Renal cortical epithelial cell (primary cell): ENCODE data around the gene MRPL54. TPM values are rescaled to one million over a fixed set of nuclear protein-coding genes. Genes with fewer than 3 reads are reported as not detected.
"Not testable (repeated sequence)": the region's sequence is repeated elsewhere in the genome, so short reads cannot be mapped to it uniquely, and the experiment has no call there.

Experiments used
- DNase-seq: peaks from one replicate; pipeline ENCODE4 v3.0.0-alpha.2; 2011; ENCODE audit warnings: low read depth
- total RNA-seq: library from RNA; depleted of rRNA; stranded (reverse); fragments of >200 nt; gene quantifications from 2 replicates; pipeline ENCODE4 v1.2.3, GENCODE V29; 2014

The MRPL54 gene
- total RNA-seq, 1 donor from 2014 or later = 14.9 TPM

GRCh38 chr19:3740431-3740830, 22.1 kb upstream of the MRPL54 start:
- no peak for DNase-seq

GRCh38 chr19:3743486-3743885, 19.0 kb upstream of the MRPL54 start:
- no peak for DNase-seq

GRCh38 chr19:3745363-3746045, 17.0 kb upstream of the MRPL54 start:
- no peak for DNase-seq

DNA sequence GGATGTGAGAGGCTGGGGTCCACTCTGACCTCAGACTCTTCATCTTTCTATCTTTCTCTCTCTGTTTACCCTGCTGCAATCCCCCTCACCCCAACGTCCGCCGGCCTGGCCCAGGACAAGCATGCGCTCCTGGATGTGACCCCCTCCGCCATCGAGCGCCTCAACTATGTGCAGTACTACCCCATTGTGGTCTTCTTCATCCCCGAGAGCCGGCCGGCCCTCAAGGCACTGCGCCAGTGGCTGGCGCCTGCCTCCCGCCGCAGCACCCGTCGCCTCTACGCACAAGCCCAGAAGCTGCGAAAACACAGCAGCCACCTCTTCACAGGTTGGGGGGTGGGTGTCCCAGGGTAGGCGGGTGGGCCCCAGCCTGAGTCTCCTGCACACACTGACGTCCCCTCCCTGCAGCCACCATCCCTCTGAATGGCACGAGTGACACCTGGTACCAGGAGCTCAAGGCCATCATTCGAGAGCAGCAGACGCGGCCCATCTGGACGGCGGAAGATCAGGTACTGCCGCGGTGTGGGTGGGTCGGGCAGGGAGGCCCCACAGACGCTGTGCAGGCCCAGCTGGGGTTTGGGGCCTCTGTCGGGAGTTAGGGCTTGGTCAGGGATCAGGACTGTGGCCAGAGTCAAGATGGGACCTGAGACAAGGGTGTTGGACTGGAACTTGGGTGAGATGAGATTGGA, 16.0 kb upstream of the MRPL54 start:
- no peak for DNase-seq

DNA sequence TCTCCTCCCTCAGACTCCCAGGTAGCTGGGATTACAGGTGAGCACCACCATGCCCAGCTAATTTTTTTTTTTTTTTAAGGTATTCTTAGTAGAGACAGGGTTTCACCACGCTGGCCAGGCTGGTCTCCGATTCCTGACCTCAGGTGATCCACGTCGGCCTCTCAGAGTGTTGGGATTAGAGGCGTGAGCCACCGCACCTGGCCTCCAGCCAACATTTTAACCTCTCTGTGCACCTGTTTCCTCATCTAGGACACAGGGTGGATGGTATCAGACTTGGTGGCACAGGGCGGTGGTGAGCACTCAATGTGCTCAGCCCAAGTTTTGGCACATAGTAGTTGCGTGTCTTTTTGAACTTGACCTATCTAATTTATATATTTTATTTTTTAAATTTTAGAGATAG, 13.5 kb upstream of the MRPL54 start:
- DNase-seq = no peak

DNA sequence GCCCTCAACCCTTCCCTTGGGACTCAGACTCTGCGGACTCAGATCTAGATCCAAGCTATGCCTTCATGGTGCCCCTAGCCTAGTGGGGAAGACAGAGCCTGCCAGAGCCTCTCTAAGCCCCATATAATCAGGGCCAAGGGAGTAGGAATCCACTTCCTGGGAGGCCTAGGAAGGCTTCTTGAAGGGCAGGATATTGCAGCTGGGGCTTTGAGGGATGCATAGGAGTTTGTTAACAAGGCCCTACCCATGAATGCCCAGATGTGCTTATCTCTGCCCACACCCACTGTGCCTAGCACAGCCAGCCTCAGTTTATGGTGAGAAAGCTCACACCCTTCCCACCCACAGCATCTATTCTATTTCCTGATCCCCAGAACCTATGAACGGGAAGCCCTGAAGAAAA, 12.3 kb upstream of the MRPL54 start:
- no peak for DNase-seq

GRCh38 chr19:3751236-3751635, 11.2 kb upstream of the MRPL54 start:
- no peak for DNase-seq

GRCh38 chr19:3752492-3752891, 10.0 kb upstream of the MRPL54 start:
- no peak for DNase-seq

DNA sequence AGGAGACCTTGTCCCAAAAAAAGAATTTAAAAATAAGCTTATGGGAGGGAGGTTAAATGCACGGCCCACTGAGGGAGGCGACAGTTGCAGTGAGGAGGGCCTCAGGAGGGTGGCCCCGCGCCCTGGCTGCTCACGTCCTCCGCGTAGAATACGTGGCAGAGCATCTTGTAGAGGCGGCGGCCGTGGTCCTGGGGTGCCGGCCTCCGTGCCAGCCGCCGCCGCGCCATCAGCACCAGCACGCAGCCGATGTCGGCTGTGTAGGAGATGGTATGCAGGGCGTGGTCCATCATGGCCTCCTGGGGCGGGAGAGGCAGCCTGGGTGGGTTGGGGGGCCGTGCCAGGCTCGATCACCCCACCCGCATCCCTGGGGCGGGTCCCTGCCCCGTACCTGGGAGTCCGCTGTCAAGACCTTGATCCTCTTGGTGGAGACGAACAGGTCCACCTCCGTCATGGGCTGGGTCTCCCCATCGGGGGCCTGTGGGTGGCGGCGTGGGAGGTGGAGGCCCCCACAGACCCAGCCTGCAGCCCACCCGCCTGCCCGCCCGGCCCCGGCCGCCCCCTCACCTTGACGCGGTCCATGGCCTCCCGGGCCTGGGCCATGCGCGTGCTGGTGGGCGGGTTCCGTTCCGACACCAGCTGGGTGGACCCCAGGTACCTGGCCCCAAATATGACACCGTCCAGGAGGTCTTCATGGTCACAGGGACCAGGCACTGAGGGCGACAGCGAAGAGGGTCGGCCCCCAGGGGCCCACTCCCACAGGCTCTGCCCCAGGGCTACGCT, 8.7 kb upstream of the MRPL54 start:
- no peak for DNase-seq

DNA sequence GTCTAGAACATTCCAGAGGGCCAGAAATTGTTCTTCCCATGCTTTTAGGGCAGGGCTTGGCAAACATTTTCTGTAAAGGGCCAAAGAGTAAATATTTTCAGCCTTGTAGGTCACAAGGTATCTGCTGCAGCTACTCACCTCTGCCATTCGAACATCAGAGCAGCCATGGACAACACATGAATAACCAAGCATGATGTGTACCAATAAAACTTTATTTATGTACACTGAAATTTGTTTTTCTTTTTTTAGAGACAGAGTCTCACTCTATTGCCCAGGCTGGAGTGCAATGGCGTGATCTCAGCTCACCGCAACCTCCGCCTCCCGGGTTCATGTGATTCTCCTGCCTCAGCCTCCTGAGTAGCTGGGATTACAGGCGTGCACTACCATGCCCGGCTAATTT, 4.8 kb upstream of the MRPL54 start:
- DNase-seq = not testable (repeated sequence)

DNA sequence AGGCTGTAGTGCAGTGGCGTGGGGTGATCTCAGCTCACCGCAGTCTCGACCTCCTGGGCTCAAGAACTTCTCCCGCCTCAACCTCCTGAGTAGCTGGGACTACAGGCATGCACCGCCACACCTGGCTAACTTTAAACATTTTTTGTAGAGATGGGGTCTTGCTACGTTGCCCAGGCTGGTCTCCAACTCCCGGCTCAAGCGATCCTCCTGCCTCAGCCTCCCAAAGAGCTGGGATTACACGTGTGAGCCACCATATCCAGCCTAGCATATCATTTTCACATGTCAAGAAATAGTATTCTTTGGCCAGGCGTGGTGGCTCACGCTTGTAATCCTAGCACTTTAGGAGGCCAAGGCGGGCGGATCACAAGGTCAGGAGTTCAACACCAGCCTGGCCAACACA, 4.2 kb upstream of the MRPL54 start:
- not testable (repeated sequence) for DNase-seq

- no peak for DNase-seq
Measured at GRCh38 chr19:3759482-3760254, 2.8 kb upstream of the MRPL54 start.

DNA sequence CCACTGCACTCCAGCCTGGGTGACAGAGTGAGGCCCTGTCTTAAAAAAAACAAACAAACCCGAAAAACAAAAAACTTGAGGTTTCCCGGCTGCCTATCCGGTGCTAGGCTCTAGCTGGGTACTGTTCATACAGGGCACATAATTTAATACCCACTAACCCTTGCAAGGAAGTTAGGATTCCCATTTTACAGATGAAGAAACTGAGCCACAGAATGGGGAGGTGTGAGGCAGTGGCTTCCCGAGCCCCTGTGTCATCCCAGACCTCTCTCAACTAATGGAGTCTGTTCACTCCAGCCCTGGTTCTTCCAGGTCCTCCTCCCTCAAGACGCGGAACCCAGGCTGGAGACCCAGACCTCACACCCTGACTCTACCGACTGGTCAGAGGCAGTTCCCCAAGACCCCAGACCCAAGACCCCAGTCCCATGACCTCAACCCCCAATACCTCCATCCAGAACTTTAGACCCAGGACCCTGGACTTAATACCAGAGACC, 1.6 kb upstream of the MRPL54 start:
- peak; percentile 1 for DNase-seq

DNA sequence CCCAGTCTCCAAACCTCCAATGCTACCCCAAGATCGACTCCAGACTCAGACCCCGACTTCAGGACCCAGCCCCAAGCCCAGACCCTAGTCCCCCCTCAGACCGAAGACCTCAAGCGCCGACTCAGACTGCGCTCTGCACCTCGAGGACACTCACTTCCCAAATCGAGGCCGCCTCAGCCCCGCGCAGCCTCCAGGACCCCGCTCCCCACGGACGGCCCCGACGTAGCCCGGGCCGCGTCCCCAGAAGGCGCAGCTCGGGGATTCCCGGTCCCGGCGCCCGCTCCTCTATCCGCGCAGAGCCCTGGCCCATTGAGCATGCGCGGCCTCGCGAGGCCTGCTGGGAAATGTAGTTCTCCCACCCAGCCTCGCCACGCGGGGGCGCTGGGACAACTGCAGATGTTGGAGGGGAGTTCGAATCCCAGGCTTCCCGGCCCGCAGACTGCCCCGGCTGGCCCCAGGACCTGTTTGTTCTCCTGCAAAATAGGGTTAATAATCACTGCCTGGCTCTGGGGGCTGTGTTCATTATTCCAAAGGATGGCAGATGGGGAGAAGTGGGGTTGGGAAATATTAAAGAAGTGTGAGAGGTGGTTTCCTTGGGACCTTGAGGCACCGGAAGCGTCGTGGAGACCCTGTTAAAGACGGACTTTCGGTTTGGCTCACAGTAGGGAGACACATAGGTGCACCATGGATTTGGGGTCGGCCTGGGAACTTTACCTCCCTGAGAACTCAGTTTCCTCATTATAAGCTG, 926 bp upstream of the MRPL54 start, which contains the start of gene APBA3:
Gene APBA3, minus strand, starts transcription at position 311 of the 748 bp plus-strand sequence. CDS start 1,428 bp downstream, outside the sequence.
- peak; percentile 67 for DNase-seq

DNA sequence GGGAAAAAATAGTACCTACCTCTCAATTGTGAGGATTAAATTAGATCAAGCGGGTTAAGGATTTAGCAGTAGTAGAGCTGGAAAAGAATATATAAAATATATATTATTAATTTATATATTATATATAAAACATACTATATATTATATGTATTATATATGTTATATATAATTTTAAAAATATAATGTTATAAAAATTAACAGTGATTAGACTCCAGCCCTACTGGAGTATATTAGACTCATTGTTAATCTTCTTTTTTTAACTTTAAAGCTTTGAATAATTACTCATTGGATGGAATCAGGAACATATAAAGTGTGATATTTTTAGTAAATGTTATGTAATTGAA, 380 bp upstream of the MRPL54 start:
- no peak for DNase-seq

GRCh38 chr19:3765121-3765520, 2.6 kb downstream of the MRPL54 start:
- DNase-seq = no peak

GRCh38 chr19:3765757-3766156, 3.3 kb downstream of the MRPL54 start:
- DNase-seq = not testable (repeated sequence)

GRCh38 chr19:3766520-3766919, 4.0 kb downstream of the MRPL54 start:
- DNase-seq = no peak

GRCh38 chr19:3767050-3767449, 4.6 kb downstream of the MRPL54 start:
- no peak for DNase-seq

GRCh38 chr19:3768015-3768747, 5.7 kb downstream of the MRPL54 start:
- no peak for DNase-seq

GRCh38 chr19:3768748-3769099, 6.2 kb downstream of the MRPL54 start:
- DNase-seq = no peak
